H9 (cell line): ENCODE data around the gene CFHR2. TPM values are rescaled to one million over a fixed set of nuclear protein-coding genes. Genes with fewer than 3 reads are reported as not detected.

Experiments
- DNase-seq: peaks from one replicate; pipeline ENCODE4 v3.0.0-alpha.2; 2017
- H2AFZ ChIP-seq: one replicate; pipeline ENCODE4 v1.6.1; 2013; ENCODE audit warnings: mild to moderate bottlenecking, low read length, control low read depth, moderate library complexity
- H2AK5ac ChIP-seq: 2 replicates; pipeline ENCODE4 v1.6.1; 2013; ENCODE audit warnings: low read length, control low read depth, mixed read lengths; ENCODE audit not compliant: insufficient read length
- H2BK120ac ChIP-seq: one replicate; pipeline ENCODE4 v1.6.1; 2013; ENCODE audit warnings: low read depth, mild to moderate bottlenecking, low read length, control low read depth, inconsistent platforms; ENCODE audit not compliant: poor library complexity, severe bottlenecking
- H2BK12ac ChIP-seq: 2 replicates; pipeline ENCODE4 v1.6.1; 2013; ENCODE audit warnings: low read length, control low read depth, mixed read lengths, low read depth; ENCODE audit not compliant: insufficient read length
- H2BK15ac ChIP-seq: 2 replicates; pipeline ENCODE4 v1.6.1; 2013; ENCODE audit warnings: low read depth, low read length, control low read depth
- H2BK20ac ChIP-seq: one replicate; pipeline ENCODE4 v1.6.1; 2013; ENCODE audit warnings: low read depth, mild to moderate bottlenecking, low read length, control low read depth, inconsistent platforms; ENCODE audit not compliant: poor library complexity, severe bottlenecking
- H2BK5ac ChIP-seq: 2 replicates; pipeline ENCODE4 v1.6.1; 2013; ENCODE audit warnings: low read length, control low read depth, mixed read lengths; ENCODE audit not compliant: insufficient read length
- H3K14ac ChIP-seq: 2 replicates; pipeline ENCODE4 v1.6.1; 2013; ENCODE audit warnings: low read length, control low read depth; ENCODE audit not compliant: insufficient read depth
- H3K18ac ChIP-seq: 2 replicates; pipeline ENCODE4 v1.6.1; 2013; ENCODE audit warnings: low read depth, mild to moderate bottlenecking, mixed read lengths, low read length, control low read depth; ENCODE audit not compliant: insufficient read length
- H3K23ac ChIP-seq: 2 replicates; pipeline ENCODE4 v1.6.1; 2013; ENCODE audit warnings: low read length, control low read depth, mixed read lengths, low read depth; ENCODE audit not compliant: insufficient read length
- H3K23me2 ChIP-seq: 2 replicates; pipeline ENCODE4 v1.6.1; 2013; ENCODE audit warnings: low read depth, mild to moderate bottlenecking, mixed read lengths, low read length, control low read depth; ENCODE audit not compliant: insufficient read length, poor library complexity, severe bottlenecking
- H3K27ac ChIP-seq: 2 replicates; pipeline ENCODE4 v1.5.1; 2013; ENCODE audit warnings: low read length, control low read depth, mixed read lengths, low read depth; ENCODE audit not compliant: insufficient read length
- H3K27me3 ChIP-seq: 2 replicates; pipeline ENCODE4 v1.6.1; 2013; ENCODE audit warnings: low read length, control low read depth, inconsistent platforms; ENCODE audit not compliant: insufficient read depth
- H3K4ac ChIP-seq: 2 replicates; pipeline ENCODE4 v1.6.1; 2013; ENCODE audit warnings: low read depth, mild to moderate bottlenecking, control low read depth, inconsistent platforms, low read length, moderate library complexity
- H3K4me1 ChIP-seq: 2 replicates; pipeline ENCODE4 v1.6.1; 2013; ENCODE audit warnings: low read length, control low read depth, inconsistent platforms; ENCODE audit not compliant: insufficient read depth
- H3K4me2 ChIP-seq: 2 replicates; pipeline ENCODE4 v1.6.1; 2013; ENCODE audit warnings: low read length, control low read depth, mixed read lengths; ENCODE audit not compliant: insufficient read length, insufficient read depth
- H3K56ac ChIP-seq: 2 replicates; pipeline ENCODE4 v1.6.1; 2013; ENCODE audit warnings: low read depth, mild to moderate bottlenecking, mixed read lengths, low read length, control low read depth; ENCODE audit not compliant: insufficient read length
- H3K79me1 ChIP-seq: 2 replicates; pipeline ENCODE4 v1.6.1; 2013; ENCODE audit warnings: low read depth, mild to moderate bottlenecking, moderate library complexity, low read length, control low read depth, inconsistent platforms; ENCODE audit not compliant: insufficient read depth, poor library complexity, severe bottlenecking
- H3K79me2 ChIP-seq: 2 replicates; pipeline ENCODE4 v1.6.1; 2013; ENCODE audit warnings: low read length, control low read depth, inconsistent platforms; ENCODE audit not compliant: insufficient read depth
- H3K9ac ChIP-seq: 2 replicates; pipeline ENCODE4 v1.6.1; 2013; ENCODE audit warnings: low read length, control low read depth, mixed read lengths; ENCODE audit not compliant: insufficient read length; ENCODE audit errors: extremely low read depth
- H3K9me3 ChIP-seq: one replicate; pipeline ENCODE4 v1.6.1; 2013; ENCODE audit warnings: low read depth, low read length, inconsistent platforms; ENCODE audit not compliant: control insufficient read depth
- H3T11ph ChIP-seq: one replicate; pipeline ENCODE4 v1.6.1; 2013; ENCODE audit warnings: mild to moderate bottlenecking, low read length, control low read depth, inconsistent platforms
- H4K20me1 ChIP-seq: one replicate; pipeline ENCODE4 v1.6.1; 2013; ENCODE audit not compliant: control insufficient read depth, insufficient read length, insufficient read depth
- H4K5ac ChIP-seq: 2 replicates; pipeline ENCODE4 v1.6.1; 2013; ENCODE audit warnings: low read depth, mild to moderate bottlenecking, mixed read lengths, low read length, control low read depth; ENCODE audit not compliant: insufficient read length
- H4K8ac ChIP-seq: replicated peaks from 2 replicates; pipeline ENCODE4 v1.6.1; 2013; ENCODE audit warnings: low read length, control low read depth, mixed read lengths, low read depth; ENCODE audit not compliant: insufficient read length
- H4K91ac ChIP-seq: 2 replicates; pipeline ENCODE4 v1.6.1; 2013; ENCODE audit warnings: low read depth, mild to moderate bottlenecking, moderate library complexity, mixed read lengths, low read length, control low read depth; ENCODE audit not compliant: insufficient read length
- H3K27ac Mint-ChIP-seq, 3 experiments: 2 replicates in 2 of 3; 3 replicates in 1 of 3; pipeline ENCODE4 v1.8.0; 2020 to 2021; ENCODE audit warnings: mixed read lengths in 3 of 3, mild to moderate bottlenecking in 1 of 3, moderate library complexity in 1 of 3
- H3K27me3 Mint-ChIP-seq: 2 replicates; pipeline ENCODE4 v1.8.0; 2021; ENCODE audit warnings: low read depth, mild to moderate bottlenecking, moderate library complexity, mixed read lengths
- H3K36me3 Mint-ChIP-seq, 3 experiments: 2 replicates in 2 of 3; 3 replicates in 1 of 3; pipeline ENCODE4 v1.8.0; 2020 to 2021; ENCODE audit warnings: low read depth in 3 of 3, mixed read lengths in 3 of 3; ENCODE audit not compliant: insufficient read depth in 1 of 3
- H3K4me1 Mint-ChIP-seq, 2 experiments: 2 replicates each; pipeline ENCODE4 v1.8.0; 2020; ENCODE audit warnings: mixed read lengths in 2 of 2
- H3K4me3 Mint-ChIP-seq, 2 experiments: 2 replicates in 1 of 2; 3 replicates in 1 of 2; pipeline ENCODE4 v1.8.0; 2020 to 2021; ENCODE audit warnings: mild to moderate bottlenecking in 2 of 2, mixed read lengths in 2 of 2, moderate library complexity in 1 of 2
- H3K9me3 Mint-ChIP-seq, 2 experiments: 2 replicates in 1 of 2; 3 replicates in 1 of 2; pipeline ENCODE4 v1.8.0; 2020; ENCODE audit warnings: mild to moderate bottlenecking in 2 of 2, mixed read lengths in 2 of 2, moderate library complexity in 1 of 2
- WGBS: extraction: QIAGEN DNeasy Blood & Tissue Kit; methylation state at CpG from one replicate; pipeline ENCODE4 v1.1.7; 2013; ENCODE audit warnings: missing lambda C conversion rate, low lambda C conversion rate, mixed read lengths; ENCODE audit not compliant: insufficient read length; ENCODE audit errors: extremely low coverage; 5-methylcytosine and 5-hydroxymethylcytosine counted together
- total RNA-seq: library from RNA; stranded (reverse); gene quantifications from 2 replicates; pipeline ENCODE4 v1.2.1, GENCODE V29; 2021
- TF ChIP-seq, protein P1 (sequence below): fragments of 200-600 bp; sonication (generic); conservative IDR thresholded peaks from 3 replicates; pipeline ENCODE4 v1.8.0; 2021; ENCODE audit warnings: antibody characterized with exemption, mild to moderate bottlenecking

CFHR2 gene
- total RNA-seq, 1 experiment from 2014 or later: not detected

DNA sequence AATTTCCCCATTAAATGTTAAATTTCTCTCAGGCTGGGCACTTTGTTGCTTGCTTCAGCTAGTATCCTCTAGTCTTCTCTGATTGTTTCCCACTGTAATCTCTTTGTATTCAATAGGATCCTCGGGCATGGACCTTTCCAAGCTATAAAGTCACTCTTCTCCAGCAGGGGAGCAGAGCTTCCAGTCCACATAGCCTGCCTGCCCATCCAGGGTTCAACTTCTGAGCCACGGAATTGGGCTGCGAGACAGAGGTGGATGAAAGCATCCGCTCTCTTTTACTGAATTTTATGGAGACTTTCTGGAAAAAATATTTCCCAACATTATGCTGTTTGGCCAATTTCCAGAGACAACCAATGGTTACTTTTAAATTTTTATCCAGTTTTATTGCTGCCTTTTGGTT is 32.7 kb downstream of the CFHR2 start:
- Histone ChIP-seq H3K79me1 (no peaks in the 10 kb centered on the region), H3K9ac (no peak overlapping the region), H3T11ph (no peak overlapping the region), H2BK12ac (no peak overlapping the region), H3K14ac (no peak overlapping the region), H2BK20ac (no peak overlapping the region), H2BK5ac (no peak overlapping the region), H3K79me2 (no peaks in the 10 kb centered on the region), H2BK15ac (no peak overlapping the region), H3K4ac (no peak overlapping the region), H4K91ac (no peak overlapping the region), H4K8ac (no peak overlapping the region), H3K9me3 (no peaks in the 10 kb centered on the region), H3K4me1 (no peaks in the 10 kb centered on the region), H3K4me2 (no peak overlapping the region), H2BK120ac (no peak overlapping the region), H3K27ac (no peak overlapping the region), H4K5ac (no peak overlapping the region), H3K56ac (no peak overlapping the region), H3K18ac (no peak overlapping the region), H4K20me1 (no peaks in the 10 kb centered on the region), H3K27me3 (no peaks in the 10 kb centered on the region), H2AFZ (no peak overlapping the region), H2AK5ac (no peak overlapping the region), H3K23ac (no peak overlapping the region), H3K23me2 (no peaks in the 10 kb centered on the region)
- no CpG with 5 or more reads among the region's 4 CpGs for WGBS
- DNase-seq: no peak
- no peak overlapping the region for H3K4me3 Mint-ChIP-seq
- no peaks in the 10 kb centered on the region; the same call in 1 of the 2 replicates for H3K27me3 Mint-ChIP-seq
- peak overlapping the region in 1 of 3 experiments; percentile 68; a peak in 1 of 7 replicates for H3K27ac Mint-ChIP-seq
- TF ChIP-seq, protein P1, sequence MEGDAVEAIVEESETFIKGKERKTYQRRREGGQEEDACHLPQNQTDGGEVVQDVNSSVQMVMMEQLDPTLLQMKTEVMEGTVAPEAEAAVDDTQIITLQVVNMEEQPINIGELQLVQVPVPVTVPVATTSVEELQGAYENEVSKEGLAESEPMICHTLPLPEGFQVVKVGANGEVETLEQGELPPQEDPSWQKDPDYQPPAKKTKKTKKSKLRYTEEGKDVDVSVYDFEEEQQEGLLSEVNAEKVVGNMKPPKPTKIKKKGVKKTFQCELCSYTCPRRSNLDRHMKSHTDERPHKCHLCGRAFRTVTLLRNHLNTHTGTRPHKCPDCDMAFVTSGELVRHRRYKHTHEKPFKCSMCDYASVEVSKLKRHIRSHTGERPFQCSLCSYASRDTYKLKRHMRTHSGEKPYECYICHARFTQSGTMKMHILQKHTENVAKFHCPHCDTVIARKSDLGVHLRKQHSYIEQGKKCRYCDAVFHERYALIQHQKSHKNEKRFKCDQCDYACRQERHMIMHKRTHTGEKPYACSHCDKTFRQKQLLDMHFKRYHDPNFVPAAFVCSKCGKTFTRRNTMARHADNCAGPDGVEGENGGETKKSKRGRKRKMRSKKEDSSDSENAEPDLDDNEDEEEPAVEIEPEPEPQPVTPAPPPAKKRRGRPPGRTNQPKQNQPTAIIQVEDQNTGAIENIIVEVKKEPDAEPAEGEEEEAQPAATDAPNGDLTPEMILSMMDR: no peak
- H3K9me3 Mint-ChIP-seq: no peaks in the 10 kb centered on the region
- no peaks in the 10 kb centered on the region for H3K36me3 Mint-ChIP-seq
- H3K4me1 Mint-ChIP-seq: no peaks in the 10 kb centered on the region
